ENCODE data around the gene ZMAT5. TPM values are rescaled to one million over a fixed set of nuclear protein-coding genes. Genes with fewer than 3 reads are reported as not detected.

Gene ZMAT5
- total and polyA plus RNA-seq, 8 donors, result 8.3 to 20.7 (median 11.3) TPM

GRCh38 chr22:29701155-29701999 lies 65.4 kb downstream of the ZMAT5 start:
- Histone ChIP-seq H3K27me3 (no peaks in the 10 kb centered on the region), H3K27ac (peak overlapping the region in 2 of 4 donors; percentile 13 to 44), H3K9me3 (no peaks in the 10 kb centered on the region), H3K4me3 (no peak overlapping the region), H3K36me3 (no peaks in the 10 kb centered on the region), H3K4me1 (peaks cover 7 to 20% (median 7%) of the 10 kb centered on the region in 3 donors)
- DNase-seq, result peak in 2 of 6 donors; percentile 30
- intact Hi-C loops (cut with DNase I), result no loop called here
- ATAC-seq, result peak; percentile 35 to 68 (median 66)
- 18 to 23% methylated on average over 14 of the region's 14 CpGs for WGBS, 2 donors
- no peak for TF ChIP-seq CTCF (IDR thresholded peaks at IDR 0.05)
- FAIRE-seq, result no peak

DNA sequence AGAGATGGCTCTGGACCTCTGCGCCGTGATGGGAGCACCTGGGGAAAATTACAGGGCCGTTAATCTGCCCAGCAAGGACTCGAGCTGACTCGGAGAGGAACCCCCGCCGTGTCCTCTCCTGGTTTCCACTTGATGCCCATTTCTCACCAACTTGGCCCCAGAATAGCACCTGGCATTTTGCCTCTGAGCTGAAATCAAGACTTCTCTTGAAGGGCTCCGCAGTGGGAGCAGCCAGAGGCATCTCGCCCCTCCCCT lies 66.0 kb downstream of the ZMAT5 start:
- Histone ChIP-seq H3K9me3 (no peaks in the 10 kb centered on the region), H3K4me1 (peaks cover 7 to 20% (median 7%) of the 10 kb centered on the region in 3 donors), H3K27ac (peak overlapping the region in 1 of 4 donors; percentile 44), H3K4me3 (no peak overlapping the region), H3K36me3 (no peaks in the 10 kb centered on the region), H3K27me3 (no peaks in the 10 kb centered on the region)
- 50 to 53% methylated on average over 9 of the region's 9 CpGs for WGBS, 2 donors
- ATAC-seq, result peak in 1 of 4 donors; percentile 1
- no peak for TF ChIP-seq CTCF (IDR thresholded peaks at IDR 0.05)
- FAIRE-seq, result no peak
- DNase-seq, result peak in 1 of 6 donors; percentile 30
- intact Hi-C loops (cut with DNase I), result no loop called here

- WGBS, 2 donors, result 69 to 70% methylated on average over 19 of the region's 19 CpGs
- H3K9me3 ChIP-seq, result no peaks in the 10 kb centered on the region
- intact Hi-C loops (cut with DNase I), result no loop called here
- no peaks in the 10 kb centered on the region for H3K36me3 ChIP-seq
- H3K27ac ChIP-seq, result no peak overlapping the region
- H3K27me3 ChIP-seq, result no peaks in the 10 kb centered on the region
- H3K4me3 ChIP-seq, result no peak overlapping the region
- FAIRE-seq (no peak), DNase-seq (peak in 1 of 6 donors; percentile 52), ATAC-seq (no peak)
- peaks cover 7 to 20% (median 7%) of the 10 kb centered on the region in 3 donors for H3K4me1 ChIP-seq
- no peak for TF ChIP-seq CTCF (IDR thresholded peaks at IDR 0.05)
Observed at GRCh38 chr22:29700206-29700899, 66.5 kb downstream of the ZMAT5 start.

DNA sequence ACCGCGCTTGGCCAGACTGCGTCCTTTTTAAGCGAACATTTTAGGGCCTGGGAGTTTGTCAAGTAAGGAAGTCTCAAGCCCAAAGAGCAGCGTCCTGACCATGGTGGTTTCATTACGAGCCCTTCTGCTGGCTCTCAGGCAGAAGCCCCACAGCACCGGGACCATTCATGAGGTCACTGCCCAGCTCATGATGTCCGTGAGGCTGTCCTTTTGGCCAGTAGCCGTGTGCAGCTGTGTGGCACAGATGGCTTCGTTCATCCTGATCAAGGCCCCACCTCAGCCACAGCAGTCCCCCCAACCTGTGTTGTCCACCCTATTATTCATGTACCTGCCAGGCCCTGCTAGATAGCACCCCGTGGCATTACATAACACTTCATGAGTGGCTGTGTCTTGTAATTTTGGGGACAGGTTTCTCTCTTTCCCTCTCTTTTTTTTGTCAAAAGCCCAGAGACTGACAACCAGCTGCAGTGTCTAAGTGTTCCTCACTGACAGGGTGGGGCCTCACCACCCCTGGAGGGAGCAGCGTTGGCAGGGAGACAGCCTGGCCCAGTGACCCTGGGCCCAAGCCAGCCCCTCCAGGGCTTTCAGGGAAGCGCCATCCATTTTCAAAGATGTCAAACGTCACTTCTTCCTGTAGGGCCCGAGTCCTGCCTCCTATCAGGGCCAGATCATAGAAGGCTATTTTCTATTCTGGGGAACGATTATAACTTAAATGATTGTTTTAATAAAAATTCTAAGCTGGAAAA lies 68.8 kb downstream of the ZMAT5 start:
- H3K27ac ChIP-seq, result no peak overlapping the region
- intact Hi-C loops (cut with DNase I), result loop anchor here in 1 of 3 donors (10.0 kb wide), 1 partner anchor 307 kb away; no protein-coding TSS in a partner anchor
- no peaks in the 10 kb centered on the region for H3K36me3 ChIP-seq
- no peaks in the 10 kb centered on the region for H3K27me3 ChIP-seq
- H3K4me1 ChIP-seq, result peaks cover 7 to 20% (median 7%) of the 10 kb centered on the region in 3 donors
- no peak overlapping the region for H3K4me3 ChIP-seq
- 83 to 85% methylated on average over 16 of the region's 16 CpGs for WGBS, 2 donors
- TF ChIP-seq CTCF (IDR thresholded peaks at IDR 0.05), result no peak
- ATAC-seq (no peak), FAIRE-seq (no peak), DNase-seq (peak in 1 of 6 donors; percentile 24)
- no peaks in the 10 kb centered on the region for H3K9me3 ChIP-seq
